ENCODE measurements around the gene GUCD1. TPM values are rescaled to one million over a fixed set of nuclear protein-coding genes. Genes with fewer than 3 reads are reported as not detected.

GUCD1 gene
- total and polyA plus RNA-seq, 2 of the 13 experiments (the other 11 are each of a cell fraction or from before 2014, with no cell fraction given) = 128 to 245 TPM

DNA sequence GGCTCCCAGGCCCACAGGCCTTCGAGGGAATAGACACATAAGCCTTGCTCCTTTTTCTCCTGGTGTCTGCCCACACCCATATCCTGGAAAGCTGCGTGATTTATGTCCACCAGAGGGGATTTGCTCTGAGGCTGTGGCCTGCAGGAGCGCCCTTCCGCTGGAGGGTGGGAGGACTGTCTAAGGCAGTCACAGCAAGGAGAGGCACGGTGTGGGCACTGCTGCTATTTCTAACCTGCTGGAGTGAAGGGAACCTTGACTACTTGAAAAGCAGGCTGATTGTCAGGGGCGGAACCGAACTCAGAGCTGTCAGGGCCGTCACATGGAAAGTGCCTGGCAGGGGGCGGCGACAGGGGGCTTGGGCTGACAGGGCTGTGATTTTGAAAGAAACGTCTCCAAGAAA, 56.1 kb downstream of the GUCD1 start:
- POLR2A ChIA-PET = interaction anchor here (1.0 to 3.6 kb wide), 4 partner anchors 8 to 17 kb away, joined by 3 to 20 read pairs (median 11); no protein-coding TSS in a partner anchor
- H3K27me3 ChIP-seq (ENCODE audit: control insufficient read depth in 1 of 2, insufficient read depth in 2 of 2, low read length in 2 of 2) = no peaks in the 10 kb centered on the region
- no peaks in the 10 kb centered on the region for H4K20me1 ChIP-seq (ENCODE audit: insufficient read depth, low read length)
- H3K4me1 ChIP-seq (ENCODE audit: insufficient read depth, low read length) = peaks cover 100% of the 10 kb centered on the region
- no peaks in the 10 kb centered on the region for H3K36me3 ChIP-seq (replicated peaks in 1 of 2; ENCODE audit: control insufficient read depth in 1 of 2, insufficient read depth in 2 of 2, low read length in 2 of 2)
- no peak for FAIRE-seq
- no peak overlapping the region for H3K4me2 ChIP-seq (ENCODE audit: low read depth, low read length)
- H3K4me3 ChIP-seq (replicated peaks in 1 of 3; ENCODE audit: insufficient read depth in 1 of 3, low read depth in 2 of 3, low read length in 3 of 3) = no peak overlapping the region
- intact Hi-C loops (cut with micrococcal nuclease; ENCODE audit: unreplicated experiment) (no loop called here), in situ Hi-C loops (cut with HindIII; ENCODE audit: extremely low pct_ligation_motif_present, low pct_unique_long_range_greater_than_20kb) (no loop called here)
- H3K79me2 ChIP-seq (ENCODE audit: insufficient read depth, low read length) = no peaks in the 10 kb centered on the region
- no peak overlapping the region for H3K9ac ChIP-seq (ENCODE audit: insufficient read depth, low read depth, low read length)
- no peak overlapping the region for H3K27ac ChIP-seq (ENCODE audit: extremely low read length, insufficient read depth, low read length)
- no peak overlapping the region for H2AFZ ChIP-seq (ENCODE audit: low read length)
- no peaks in the 10 kb centered on the region for H3K9me3 ChIP-seq (ENCODE audit: low read length)
- no peak for DNase-seq (ENCODE audit: low spot score)
- BruUV-seq (replicated peaks) = no TSS peak
- no peak for ATAC-seq
- 89% methylated on average over 11 of the region's 11 CpGs for WGBS (ENCODE audit: low lambda C conversion rate)
- TF ChIP-seq ZFP91 (CRISPR knock-in tag; IDR thresholded peaks at IDR 0.05; ENCODE audit: borderline replicate concordance) = 0 out of 2 replicates have a peak, but pooled peaks have one; percentile 17
- no peak for TF ChIP-seq GPN1 (CRISPR knock-in tag; IDR thresholded peaks at IDR 0.05; ENCODE audit: borderline replicate concordance)
- TF ChIP-seq ZNF563 (CRISPR knock-in tag; IDR thresholded peaks at IDR 0.05) = no peak
- TF ChIP-seq REL (CRISPR knock-in tag; conservative IDR thresholded peaks at IDR 0.05) = no peak
- CTCF ChIA-PET (ENCODE audit: low intra/inter-chr PET ratio, low total read pairs) = no interaction called here

DNA sequence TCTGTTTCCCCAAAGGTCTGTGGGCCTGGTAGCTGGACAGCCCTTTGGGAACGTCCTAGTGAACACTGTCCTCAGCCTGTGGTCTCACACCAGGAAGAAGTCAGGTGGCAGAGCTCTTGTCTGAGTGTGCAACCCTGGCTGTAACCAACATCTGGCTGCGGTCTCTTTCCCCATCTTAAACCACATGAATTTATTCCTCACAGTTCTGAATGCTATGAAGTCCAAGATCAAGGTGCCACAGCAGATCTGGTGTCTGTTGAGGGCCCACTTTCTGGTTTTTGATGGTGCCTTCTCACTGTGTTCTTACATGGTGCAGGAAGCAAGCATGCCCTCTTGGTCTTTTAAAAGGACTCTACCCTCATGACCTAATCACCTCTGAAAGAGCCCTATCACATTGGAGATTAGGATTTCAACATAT, 57.1 kb downstream of the GUCD1 start:
- Histone ChIP-seq H3K4me2 (ENCODE audit: low read depth, low read length) (no peak overlapping the region; the same call in 1 of the 2 replicates), H3K9me3 (ENCODE audit: low read length) (no peaks in the 10 kb centered on the region), H3K36me3 (replicated peaks in 1 of 2; ENCODE audit: control insufficient read depth in 1 of 2, insufficient read depth in 2 of 2, low read length in 2 of 2) (no peaks in the 10 kb centered on the region), H3K27me3 (ENCODE audit: control insufficient read depth in 1 of 2, insufficient read depth in 2 of 2, low read length in 2 of 2) (no peaks in the 10 kb centered on the region), H2AFZ (ENCODE audit: low read length) (no peak overlapping the region), H3K79me2 (ENCODE audit: insufficient read depth, low read length) (no peaks in the 10 kb centered on the region), H3K4me1 (ENCODE audit: insufficient read depth, low read length) (peaks cover 100% of the 10 kb centered on the region), H3K9ac (ENCODE audit: insufficient read depth, low read depth, low read length) (no peak overlapping the region), H4K20me1 (ENCODE audit: insufficient read depth, low read length) (no peaks in the 10 kb centered on the region), H3K4me3 (replicated peaks in 1 of 3; ENCODE audit: insufficient read depth in 1 of 3, low read depth in 2 of 3, low read length in 3 of 3) (no peak overlapping the region), H3K27ac (ENCODE audit: extremely low read length, insufficient read depth, low read length) (no peak overlapping the region)
- in situ Hi-C loops (cut with HindIII; ENCODE audit: extremely low pct_ligation_motif_present, low pct_unique_long_range_greater_than_20kb) = no loop called here
- 52% methylated on average over 2 of the region's 2 CpGs for WGBS (ENCODE audit: low lambda C conversion rate)
- FAIRE-seq (no peak), DNase-seq (ENCODE audit: low spot score) (no peak), ATAC-seq (no peak)
- intact Hi-C loops (cut with micrococcal nuclease; ENCODE audit: unreplicated experiment) = loop anchor here (1.0 kb wide), 1 partner anchor 31 kb away; no protein-coding TSS in a partner anchor
- CTCF ChIA-PET (ENCODE audit: low intra/inter-chr PET ratio, low total read pairs) = no interaction called here
- POLR2A ChIA-PET = interaction anchor here (0.8 to 3.3 kb wide), 3 partner anchors 9 to 77 kb away, joined by 3 to 20 read pairs (median 5); no protein-coding TSS in a partner anchor
- no peak for TF ChIP-seq NCOA5 (CRISPR knock-in tag; IDR thresholded peaks at IDR 0.05)
- BruUV-seq (replicated peaks) = no TSS peak
